Retinal pigment epithelial cell (primary cell): Measurements from ENCODE around the gene OR52N1.

Experiments used
- DNase-seq: peaks from one replicate; pipeline ENCODE4 v3.0.0-alpha.2; 2010; ENCODE audit warnings: low read depth
- H3K4me3 ChIP-seq: 2 replicates; pipeline ENCODE4 v1.5.1; 2011; ENCODE audit warnings: mild to moderate bottlenecking, low read length, control low read depth, moderate library complexity
- TF ChIP-seq, protein P1 (sequence below): conservative IDR thresholded peaks from 2 replicates; pipeline ENCODE4 v1.5.1; 2011; ENCODE audit warnings: low read depth, low read length, control low read depth, inconsistent platforms

Gene OR52N1

DNA sequence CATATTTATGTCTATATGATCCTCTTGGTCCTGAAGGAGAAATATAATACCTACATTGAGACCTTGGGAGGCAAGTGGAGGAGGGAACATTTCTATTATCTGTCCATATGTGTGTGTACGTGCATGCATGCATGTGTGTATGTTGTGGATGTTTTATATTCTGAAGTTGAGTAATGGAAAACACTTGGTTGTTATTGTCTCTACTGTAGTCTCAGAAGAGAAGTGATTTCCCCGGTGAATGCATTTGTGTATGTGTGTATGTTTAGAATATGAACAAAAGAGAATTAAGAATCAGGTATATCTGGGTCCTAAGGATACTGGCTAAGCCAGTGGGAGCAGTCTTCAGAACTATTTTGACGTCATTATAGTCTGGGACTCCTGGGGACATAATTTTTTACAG is at the start of gene OR52N1:
Gene OR52N1 (minus strand): TSS at position 101 of the 400 bp plus-strand sequence. CDS start 2,449 bp downstream, outside the sequence.
- no peak within 1 kb of the TSS for H3K4me3 ChIP-seq
- DNase-seq, result no peak
- TF ChIP-seq, protein P1, sequence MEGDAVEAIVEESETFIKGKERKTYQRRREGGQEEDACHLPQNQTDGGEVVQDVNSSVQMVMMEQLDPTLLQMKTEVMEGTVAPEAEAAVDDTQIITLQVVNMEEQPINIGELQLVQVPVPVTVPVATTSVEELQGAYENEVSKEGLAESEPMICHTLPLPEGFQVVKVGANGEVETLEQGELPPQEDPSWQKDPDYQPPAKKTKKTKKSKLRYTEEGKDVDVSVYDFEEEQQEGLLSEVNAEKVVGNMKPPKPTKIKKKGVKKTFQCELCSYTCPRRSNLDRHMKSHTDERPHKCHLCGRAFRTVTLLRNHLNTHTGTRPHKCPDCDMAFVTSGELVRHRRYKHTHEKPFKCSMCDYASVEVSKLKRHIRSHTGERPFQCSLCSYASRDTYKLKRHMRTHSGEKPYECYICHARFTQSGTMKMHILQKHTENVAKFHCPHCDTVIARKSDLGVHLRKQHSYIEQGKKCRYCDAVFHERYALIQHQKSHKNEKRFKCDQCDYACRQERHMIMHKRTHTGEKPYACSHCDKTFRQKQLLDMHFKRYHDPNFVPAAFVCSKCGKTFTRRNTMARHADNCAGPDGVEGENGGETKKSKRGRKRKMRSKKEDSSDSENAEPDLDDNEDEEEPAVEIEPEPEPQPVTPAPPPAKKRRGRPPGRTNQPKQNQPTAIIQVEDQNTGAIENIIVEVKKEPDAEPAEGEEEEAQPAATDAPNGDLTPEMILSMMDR, result no peak

DNA sequence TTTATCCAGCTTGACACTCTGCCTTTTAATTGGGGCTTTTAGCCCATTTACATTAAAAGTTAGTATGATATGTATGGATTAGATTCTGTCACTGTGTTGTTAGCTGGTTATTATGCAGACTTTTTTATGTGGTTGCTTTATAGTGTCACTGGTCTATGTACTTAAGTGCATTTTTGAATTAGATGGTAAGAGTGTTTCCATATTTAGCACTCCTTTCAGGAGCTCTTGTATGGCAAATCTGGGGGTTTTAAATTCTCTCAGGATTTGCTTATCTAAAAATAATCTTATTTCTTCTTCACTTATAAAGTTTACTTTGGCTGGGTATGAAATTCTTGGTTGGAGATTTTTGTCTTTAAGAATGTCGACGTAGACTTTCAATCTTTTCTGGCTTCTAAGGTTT is 46.6 kb upstream of the OR52N1 start:
- TF ChIP-seq, protein P1, result no peak
- no peak for DNase-seq
- no peak overlapping the region for H3K4me3 ChIP-seq

- H3K4me3 ChIP-seq, result no peak overlapping the region
- TF ChIP-seq, protein P1, result no peak
- DNase-seq, result no peak
These were observed 42.4 kb upstream of the OR52N1 start for GRCh38 chr11:5833446-5833845.

- TF ChIP-seq, protein P1, result no peak
- DNase-seq, result no peak
- no peak overlapping the region for H3K4me3 ChIP-seq
These were observed 40.2 kb upstream of the OR52N1 start for GRCh38 chr11:5831196-5831829.

- TF ChIP-seq, protein P1, result no peak
- no peak overlapping the region for H3K4me3 ChIP-seq
- no peak for DNase-seq
These were observed 27.3 kb upstream of the OR52N1 start for GRCh38 chr11:5818245-5818886.

DNA sequence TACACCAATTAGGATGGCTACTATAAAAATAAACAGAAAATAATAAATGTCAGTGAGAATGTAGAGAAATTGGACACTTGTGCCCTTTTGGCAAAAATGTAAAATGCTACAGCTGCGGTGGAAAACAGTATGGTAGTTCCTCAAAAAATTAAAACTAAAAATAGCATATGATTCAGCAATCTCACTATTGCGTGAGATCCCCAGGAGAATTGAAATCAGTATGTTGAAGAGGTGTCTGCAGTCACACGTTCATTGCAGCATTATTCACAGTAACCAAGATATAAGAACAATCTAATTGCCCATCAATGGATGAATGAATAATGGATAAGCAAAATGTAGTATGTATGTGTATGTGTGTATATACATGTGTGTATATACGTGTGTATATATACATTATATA is 24.5 kb upstream of the OR52N1 start:
- TF ChIP-seq, protein P1, result no peak
- H3K4me3 ChIP-seq, result no peak overlapping the region
- no peak for DNase-seq
